Activated CD4-positive, alpha-beta T cell treated with anti-CD3 and anti-CD28 coated beads, Interleukin-2, amount 50 U/mL, for 48 hours (primary cell): ENCODE results near the gene PPIL6.
A peak's percentile ranks its signal among the peaks of the same experiment; 100 is the strongest.
"Not testable (repeated sequence)": the region's sequence is repeated elsewhere in the genome, so short reads cannot be mapped to it uniquely, and the experiment has no call there.

ENCODE experiments used
- DNase-seq, 2 experiments: peaks; one replicate each; pipeline ENCODE4 v3.0.0-alpha.2; 2020

The PPIL6 gene

GRCh38 chr6:109393157-109393885 is 47.1 kb downstream of the PPIL6 start:
- DNase-seq: no peak

GRCh38 chr6:109389650-109390274 is 50.7 kb downstream of the PPIL6 start:
- DNase-seq: no peak

DNA sequence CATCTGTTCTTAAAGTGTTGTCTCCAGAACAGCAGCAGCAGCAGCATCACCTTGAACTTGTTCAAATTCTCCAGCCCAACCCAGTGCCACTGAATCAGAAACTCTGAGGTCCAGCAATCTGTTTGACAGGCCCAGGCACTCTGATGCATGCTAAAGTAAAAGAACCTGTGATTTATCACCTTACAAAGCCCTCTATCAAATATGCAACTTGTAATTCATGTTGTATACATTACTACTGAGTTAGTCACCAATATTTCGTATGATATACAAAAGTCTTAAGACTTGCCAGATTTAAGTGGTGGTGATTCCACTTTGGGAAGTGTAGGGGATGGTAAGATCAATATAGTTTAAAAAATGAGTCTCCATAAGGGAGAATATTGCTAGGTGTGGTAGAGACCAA is 52.2 kb downstream of the PPIL6 start:
- no peak for DNase-seq

DNA sequence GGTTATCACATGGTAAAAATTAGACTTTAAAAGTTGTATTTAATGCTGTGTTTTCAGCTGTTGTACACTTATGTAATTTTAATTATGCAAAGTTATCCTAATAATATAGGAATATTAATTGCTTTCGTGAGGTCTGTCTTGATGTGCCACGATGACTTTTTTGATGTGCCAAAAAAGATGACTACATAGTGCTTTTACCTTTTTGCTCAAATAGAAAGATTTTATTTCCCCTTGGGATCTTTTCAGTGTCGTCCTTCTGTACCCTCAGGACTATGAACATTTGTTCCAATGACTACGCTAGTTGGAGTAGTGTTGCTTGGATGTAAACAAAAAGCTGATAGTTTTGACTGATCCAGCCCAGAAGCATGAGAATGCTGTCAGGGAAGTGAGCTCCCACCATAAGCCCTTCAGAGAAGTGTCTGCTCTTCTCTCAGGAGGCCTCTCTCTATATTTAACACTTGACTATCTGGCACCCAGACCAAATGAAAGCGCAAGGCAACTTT is 56.9 kb downstream of the PPIL6 start:
- no peak for DNase-seq

- DNase-seq: peak; percentile 89 to 91
Measured at GRCh38 chr6:109382576-109383437, 57.6 kb downstream of the PPIL6 start.

DNA sequence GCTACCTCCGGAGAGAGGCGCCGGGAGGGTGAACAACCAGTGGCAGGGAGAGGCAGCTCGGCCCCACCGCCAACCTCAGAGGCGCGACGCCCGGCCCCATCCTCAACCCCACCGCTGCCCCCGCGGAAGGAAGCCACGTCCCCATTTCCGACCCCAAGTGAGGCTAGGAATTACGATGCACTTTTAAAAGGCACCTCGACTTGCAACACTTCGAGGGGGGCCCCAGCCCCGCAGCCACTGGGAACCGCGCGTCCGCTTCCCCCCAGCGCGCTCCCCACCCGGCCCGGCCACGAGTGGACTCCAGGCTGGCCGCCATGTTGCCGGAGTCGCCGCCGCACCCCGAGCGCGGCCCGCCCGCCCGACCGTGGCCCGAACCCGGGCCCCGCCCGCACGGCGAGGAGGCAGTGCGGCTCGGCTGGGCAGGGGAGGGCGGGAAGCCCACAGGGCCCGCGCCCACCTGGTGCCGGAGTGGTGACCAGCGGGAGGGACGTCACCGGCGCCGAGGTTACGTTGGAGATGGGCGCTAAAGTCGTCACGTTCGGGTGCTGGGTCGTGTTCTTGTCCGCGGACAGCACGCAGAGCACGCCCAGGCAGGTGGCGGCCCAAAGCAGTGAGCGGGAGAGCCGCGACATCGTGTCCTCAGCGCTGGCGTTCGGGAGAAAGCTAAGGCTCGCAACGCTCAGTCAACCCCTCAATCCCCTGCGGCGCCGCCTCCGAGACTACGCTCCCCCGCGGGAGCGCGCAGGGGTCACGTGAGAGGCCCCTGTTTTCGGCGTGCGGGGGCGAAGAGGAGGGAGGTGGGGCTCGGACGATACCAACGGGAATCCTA is 58.5 kb downstream of the PPIL6 start, which contains the start of gene CD164:
TSS of gene CD164 (minus strand) at position 721 of the 829 bp plus-strand sequence. CDS start at position 632, 89 bp downstream.
- DNase-seq: peak; percentile 91 to 94

GRCh38 chr6:109381061-109381746 is 59.2 kb downstream of the PPIL6 start:
- DNase-seq: no peak

DNA sequence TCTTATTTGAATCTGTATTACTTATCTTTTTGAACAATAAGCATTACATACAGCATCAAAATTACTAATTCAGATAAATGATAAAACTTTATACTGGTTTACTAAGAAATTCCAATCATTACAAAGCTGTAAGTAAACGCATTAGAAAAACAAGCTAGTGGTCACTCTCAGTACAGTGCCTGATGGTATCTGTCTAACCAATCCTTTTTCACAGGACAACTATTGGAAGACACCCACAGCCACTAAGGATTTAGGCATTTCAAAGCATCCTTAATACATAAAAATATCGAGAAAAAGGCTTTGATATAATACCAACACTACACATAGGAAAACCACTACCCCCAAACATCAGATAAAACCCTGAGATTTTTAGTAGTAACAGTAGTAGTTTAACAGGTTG is 60.7 kb downstream of the PPIL6 start:
- no peak for DNase-seq

DNA sequence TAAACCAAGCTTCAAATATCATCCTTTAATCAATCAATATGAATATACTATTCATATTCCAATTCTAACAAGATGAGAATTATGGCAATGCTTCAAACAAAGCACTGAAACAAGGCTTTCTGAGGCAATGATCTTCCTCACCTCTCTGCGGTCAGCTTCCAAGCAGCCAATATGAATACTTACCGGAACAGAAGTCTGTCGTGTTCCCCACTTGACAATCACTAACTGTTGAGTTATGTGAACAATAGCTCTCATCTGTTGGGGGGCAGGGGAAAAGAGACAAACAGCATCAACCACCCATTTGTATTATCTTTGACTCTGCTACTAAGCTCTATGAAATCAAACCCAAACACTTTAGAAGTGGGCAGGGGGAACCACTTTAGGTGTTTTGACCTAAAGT is 62.7 kb downstream of the PPIL6 start:
- DNase-seq: no peak

- DNase-seq: no peak
Measured at GRCh38 chr6:109374326-109374892, 66.0 kb downstream of the PPIL6 start.

- DNase-seq: peak; percentile 49 to 59
Measured at GRCh38 chr6:109373762-109374161, 66.7 kb downstream of the PPIL6 start.

DNA sequence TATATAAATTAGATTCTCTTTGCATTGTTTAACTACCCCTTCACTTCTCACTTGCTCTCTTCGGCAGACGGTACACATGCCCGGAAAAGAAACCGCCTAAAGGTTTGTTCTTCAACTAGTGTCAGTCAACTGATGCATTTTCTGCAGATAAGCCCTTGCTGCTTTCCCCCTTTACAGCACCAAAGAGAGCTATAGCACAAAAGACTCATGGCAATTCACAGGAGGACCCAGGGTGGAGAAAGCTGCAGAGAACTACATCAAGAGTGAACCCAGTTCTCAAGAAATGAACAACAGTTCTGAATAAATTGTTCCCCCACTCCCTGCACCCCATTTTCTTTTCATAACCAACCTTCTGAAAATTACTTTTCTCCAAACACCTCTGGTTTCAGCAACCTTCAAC is 67.1 kb downstream of the PPIL6 start:
- peak; percentile 9 to 21 for DNase-seq

- DNase-seq: no peak
Measured at GRCh38 chr6:109372130-109372529, 68.3 kb downstream of the PPIL6 start.

DNA sequence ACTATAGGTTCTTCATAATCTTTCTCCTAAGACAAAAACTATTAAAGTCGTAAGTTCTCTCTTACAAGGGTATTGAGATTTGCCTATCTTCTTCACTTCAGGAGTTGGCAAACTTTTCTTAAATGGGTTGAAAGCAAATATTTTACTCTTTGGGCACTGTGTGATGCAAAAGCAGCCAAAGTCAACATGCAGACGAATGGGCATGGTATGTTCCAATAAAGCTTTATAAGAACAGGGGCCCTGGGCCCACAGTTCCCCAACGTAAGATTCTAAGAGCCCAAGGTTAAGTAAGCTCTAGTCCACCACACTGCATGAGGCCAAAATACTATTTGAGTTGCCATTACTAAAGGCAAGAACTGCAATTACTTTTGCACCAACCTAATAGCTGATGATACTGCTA is 69.6 kb downstream of the PPIL6 start:
- DNase-seq: no peak

GRCh38 chr6:109370336-109370735 is 70.1 kb downstream of the PPIL6 start:
- DNase-seq: no peak

GRCh38 chr6:109369728-109370127 is 70.7 kb downstream of the PPIL6 start:
- no peak for DNase-seq

GRCh38 chr6:109364382-109365078 is 75.9 kb downstream of the PPIL6 start:
- not testable (repeated sequence) for DNase-seq

DNA sequence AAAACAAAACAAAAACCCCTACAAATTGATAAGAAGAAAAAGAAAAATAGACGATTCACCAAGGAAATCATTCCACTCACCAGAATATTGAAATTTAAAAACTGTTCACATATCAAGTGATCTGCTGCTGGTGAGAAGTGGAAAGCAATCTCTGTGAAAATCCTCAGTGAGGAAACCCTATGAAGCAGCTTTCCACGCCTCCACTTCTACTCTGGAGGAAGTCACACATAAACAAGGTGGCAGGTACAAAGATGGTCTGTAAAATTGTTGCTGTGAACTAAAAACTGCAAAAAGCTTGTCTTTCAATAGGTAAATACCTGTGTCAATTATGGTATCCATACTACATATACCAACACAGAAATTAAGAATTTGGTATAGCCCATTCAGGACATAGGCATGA is 76.7 kb downstream of the PPIL6 start:
- DNase-seq: no peak

DNA sequence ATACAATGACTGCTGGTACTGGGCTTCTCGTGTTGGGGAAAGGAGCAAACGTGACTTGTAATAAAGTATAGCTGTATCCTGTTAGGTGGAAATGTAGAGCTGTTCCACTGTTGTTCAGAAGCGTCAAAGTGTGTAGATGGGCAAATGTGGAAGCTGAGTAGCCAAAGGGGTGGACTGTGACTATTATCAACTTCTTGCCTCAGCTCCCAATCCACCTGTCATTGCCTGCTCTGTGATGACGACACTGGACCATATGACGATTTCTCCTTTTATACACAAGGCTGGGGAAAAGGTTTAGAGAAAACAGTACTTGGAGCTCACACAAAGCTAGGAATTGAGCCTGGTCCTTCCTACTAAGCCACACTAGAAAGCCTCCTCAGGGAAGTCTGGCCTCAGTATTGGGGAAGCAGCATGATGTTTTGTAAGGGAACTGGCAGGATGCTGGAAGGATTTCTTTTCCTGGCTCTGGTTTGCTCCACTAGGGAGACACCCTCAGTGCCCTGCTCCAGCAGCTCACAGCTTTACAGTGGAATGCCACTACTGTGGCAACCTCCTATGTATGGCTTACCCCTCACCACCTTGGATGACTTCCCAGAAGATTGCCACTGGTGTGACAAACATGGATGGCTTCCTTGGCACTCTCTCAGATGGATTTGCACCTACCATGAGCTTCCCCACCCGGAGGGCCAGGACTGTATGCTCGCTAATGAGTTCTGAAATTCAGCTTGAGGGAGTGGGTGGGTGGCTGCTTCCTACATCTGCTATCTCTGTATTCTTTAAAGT is 78.1 kb downstream of the PPIL6 start:
- no peak for DNase-seq

GRCh38 chr6:109360791-109361190 is 79.6 kb downstream of the PPIL6 start:
- no peak for DNase-seq
